Fibroblast of lung (primary cell): Measurements from ENCODE around the gene ADM.

Experiments
- EZH2 ChIP-seq: IDR thresholded peaks from 2 replicates; pipeline ENCODE4 v1.5.1; 2012; ENCODE audit warnings: low read length, control low read depth, mild to moderate bottlenecking; ENCODE audit errors: missing control alignments
- TF ChIP-seq, protein P1 (sequence below), 2 donors: IDR thresholded peaks in 1 of 2; conservative IDR thresholded peaks in 1 of 2; 1 replicate in 1 of 2; 2 replicates in 1 of 2; pipeline ENCODE4 v1.5.1; 2011 to 2012; ENCODE audit warnings: low read length in 2 of 2, control low read depth in 1 of 2, inconsistent platforms in 1 of 2, low read depth in 1 of 2, mild to moderate bottlenecking in 1 of 2

DNA sequence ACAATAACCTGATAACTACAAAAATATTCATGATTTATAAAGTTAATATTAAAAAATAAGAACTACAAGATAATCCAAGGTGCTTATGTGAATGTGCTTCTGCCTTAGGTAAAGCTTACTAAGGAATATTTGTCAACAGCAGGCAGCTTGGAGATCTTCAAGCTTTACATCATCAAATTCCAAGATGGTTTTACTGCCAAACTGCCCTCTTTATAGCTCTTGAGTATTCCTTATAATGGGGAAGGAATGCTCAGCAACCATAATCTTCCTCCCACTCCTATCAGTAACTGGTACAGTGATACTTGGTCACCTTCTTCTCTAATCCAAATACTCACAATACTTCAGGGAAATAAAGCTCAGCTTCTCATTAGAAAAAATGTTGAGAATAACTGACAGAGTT is 40.9 kb upstream of the ADM start:
- TF ChIP-seq, protein P1, sequence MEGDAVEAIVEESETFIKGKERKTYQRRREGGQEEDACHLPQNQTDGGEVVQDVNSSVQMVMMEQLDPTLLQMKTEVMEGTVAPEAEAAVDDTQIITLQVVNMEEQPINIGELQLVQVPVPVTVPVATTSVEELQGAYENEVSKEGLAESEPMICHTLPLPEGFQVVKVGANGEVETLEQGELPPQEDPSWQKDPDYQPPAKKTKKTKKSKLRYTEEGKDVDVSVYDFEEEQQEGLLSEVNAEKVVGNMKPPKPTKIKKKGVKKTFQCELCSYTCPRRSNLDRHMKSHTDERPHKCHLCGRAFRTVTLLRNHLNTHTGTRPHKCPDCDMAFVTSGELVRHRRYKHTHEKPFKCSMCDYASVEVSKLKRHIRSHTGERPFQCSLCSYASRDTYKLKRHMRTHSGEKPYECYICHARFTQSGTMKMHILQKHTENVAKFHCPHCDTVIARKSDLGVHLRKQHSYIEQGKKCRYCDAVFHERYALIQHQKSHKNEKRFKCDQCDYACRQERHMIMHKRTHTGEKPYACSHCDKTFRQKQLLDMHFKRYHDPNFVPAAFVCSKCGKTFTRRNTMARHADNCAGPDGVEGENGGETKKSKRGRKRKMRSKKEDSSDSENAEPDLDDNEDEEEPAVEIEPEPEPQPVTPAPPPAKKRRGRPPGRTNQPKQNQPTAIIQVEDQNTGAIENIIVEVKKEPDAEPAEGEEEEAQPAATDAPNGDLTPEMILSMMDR (conservative IDR thresholded peaks at IDR 0.05 in 1 of 2, IDR thresholded peaks at IDR 0.05 in 1 of 2; ENCODE audit: low read depth in 1 of 2, low read length in 2 of 2), result no peak
- TF ChIP-seq EZH2, result no peak
